AG20443 (cell line): ENCODE data around the gene DEK.

Experiments used
- DNase-seq: peaks from one replicate; pipeline ENCODE4 v3.0.0; 2012; ENCODE audit warnings: low spot score, mixed read lengths

The DEK gene

GRCh38 chr6:18265787-18266522 lies 1.6 kb upstream of the DEK start:
- no peak for DNase-seq

DNA sequence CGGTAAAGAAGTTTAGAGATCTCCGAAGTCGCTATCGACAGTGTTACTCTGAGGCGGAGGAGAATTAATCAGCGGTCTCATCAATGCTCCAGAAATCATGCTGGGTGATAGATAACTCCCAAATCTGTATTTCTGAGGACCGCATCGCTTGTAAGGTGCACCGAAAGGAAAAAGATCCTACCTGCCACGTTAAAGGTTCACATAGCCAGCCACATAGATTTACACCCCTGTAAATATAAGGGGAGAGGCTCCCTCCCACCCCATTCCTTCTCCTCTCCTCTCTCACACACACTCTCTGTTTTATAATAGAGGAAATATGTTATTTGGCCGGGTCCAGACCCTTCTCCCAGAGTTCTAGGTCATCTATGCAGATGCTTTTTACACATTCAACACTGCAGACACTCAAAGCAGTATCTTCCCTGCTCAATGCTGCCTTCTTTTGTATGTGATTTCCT lies 620 bp upstream of the DEK start:
- no peak for DNase-seq

DNA sequence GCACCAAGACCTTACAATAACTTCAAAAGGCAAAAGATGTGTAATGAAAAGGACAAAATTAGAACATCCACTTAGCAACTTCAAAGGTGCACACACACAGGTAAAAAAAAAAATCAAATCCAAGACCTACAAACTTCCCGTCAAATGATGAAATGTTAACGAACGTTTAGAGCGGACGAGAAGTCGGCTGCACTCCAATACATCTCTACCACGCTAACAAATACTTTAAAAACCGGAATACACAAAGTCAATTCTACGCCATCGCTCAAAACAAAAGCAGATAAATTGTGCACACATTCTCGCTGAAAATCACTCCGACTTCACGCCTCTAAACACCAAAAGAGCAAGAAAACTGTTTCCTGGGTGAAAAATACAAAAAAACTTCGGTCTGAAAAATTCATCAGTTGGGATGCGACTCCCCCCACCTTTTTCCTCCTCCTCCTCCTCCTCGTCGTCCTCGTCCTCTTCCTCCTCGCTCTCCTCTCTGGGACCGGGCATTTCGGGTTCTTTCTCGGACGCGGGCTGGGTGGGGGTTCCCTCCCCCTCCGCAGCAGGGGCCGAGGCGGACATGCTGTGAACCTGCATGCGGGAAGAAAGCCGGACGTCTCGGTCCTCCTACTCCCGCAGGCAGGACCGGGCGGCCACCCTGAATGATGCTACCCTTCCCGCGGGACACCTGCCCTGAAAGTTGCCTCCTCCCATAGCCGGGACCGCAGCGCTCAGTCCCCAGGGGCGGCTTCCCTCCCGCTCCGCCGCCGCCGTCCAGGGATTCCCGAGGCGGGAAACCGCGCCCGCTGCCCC lies 712 bp downstream of the DEK start:
- DNase-seq = no peak

- no peak for DNase-seq
Observed at GRCh38 chr6:18262702-18263417, 1.5 kb downstream of the DEK start.

- DNase-seq = no peak
Observed at GRCh38 chr6:18261877-18262276, 2.5 kb downstream of the DEK start.

DNA sequence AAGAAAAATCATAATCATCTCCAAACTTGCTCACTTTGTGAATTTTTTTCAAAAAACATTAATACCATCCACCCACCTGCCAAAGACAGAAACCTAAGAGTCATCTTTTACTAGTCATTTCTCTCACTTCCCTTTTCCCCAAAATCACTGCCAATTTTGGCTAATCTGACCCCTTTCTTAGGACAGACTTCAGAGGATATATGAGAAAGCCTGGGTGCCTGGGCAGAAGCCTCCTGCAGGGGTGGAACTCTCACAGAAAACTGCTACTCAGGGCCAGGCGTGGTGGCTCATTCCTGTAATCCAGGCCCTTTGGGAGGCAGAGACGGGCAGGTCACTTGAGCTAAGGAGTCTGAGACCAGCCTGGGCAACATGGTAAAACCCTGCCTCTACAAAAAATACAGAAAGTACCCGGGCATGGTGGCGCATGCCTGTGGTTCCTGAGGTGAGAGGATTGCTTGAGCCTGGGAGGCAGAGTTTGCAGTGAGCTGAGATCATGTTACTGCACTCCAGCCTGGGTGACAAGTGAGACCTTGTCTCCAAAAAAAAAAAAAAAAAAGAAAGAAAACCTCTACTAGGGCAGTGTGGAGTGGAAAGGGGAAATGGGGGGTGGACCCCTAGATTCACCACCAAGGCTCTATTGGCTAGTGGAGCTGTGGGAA lies 3.8 kb downstream of the DEK start:
- no peak for DNase-seq

DNA sequence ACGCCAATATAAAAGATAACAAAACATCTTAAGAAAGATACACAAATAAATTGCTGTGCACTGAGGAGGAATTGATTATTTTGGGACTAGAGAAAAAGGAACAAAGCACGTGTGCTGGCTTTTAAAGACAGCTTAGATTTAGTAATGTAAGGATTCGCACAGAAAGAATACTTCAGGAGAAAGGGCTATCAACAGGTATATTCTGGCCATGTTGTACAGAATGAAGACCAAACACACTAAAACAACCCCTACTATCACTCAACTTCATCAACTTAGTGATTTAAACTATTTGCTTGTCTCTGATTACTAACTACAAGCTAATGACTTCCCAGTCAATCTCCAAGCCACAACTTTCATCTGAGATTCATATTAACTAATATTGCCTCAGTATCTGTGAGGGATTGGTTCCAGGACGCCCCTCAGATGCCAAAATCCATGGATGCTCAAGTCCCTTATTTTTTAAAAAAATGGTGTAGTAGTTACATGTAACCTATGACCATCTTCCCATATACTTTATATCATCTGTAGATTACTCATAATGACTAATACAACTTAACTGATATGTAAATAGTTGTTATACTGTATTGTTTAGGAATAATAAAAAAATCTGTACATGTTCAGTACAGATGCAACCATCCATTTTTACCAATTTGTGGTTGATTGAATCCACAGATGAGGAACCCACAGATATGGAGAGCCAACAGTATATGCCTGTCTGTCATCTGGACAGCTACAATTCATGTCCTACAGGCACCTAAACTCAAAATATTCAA lies 4.5 kb downstream of the DEK start:
- DNase-seq = no peak

DNA sequence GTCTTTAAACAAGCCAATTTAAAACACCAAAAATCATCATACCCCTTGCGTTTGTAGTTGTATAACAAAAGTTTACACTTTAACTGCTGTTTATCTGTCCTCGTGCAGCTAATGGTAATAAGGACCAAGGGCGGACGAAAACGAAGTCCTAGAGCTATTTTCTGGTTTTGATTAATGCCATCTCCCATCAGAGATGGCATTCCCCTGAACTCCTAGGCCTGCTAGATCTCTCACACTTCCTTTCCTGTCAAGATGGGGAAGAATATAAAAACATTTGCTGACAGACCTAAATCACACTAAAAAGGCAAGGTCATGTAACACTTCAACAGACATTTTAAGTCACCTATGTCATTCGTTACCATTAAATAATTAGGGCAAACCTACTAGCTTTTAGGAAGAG lies 9.5 kb downstream of the DEK start:
- no peak for DNase-seq

- DNase-seq = no peak
Observed at GRCh38 chr6:18253635-18254034, 10.7 kb downstream of the DEK start.

DNA sequence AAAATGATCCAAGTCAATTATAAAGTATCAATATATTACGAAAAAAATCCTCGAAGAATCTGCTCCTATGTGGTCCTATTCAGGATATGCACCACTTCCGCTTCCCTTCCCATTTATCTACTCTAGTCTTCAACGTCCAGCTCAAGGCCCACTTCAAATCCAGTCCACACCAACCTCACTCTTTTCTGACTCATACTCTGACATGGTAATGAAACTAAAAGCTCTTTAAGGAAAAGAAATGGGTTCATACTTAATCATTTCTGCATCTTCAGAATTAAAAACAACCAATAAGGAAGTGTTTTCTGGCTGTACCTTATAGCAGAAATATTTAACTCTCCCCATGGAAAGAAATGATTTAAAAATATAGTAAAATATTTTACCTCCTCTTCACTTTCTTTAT lies 15.1 kb downstream of the DEK start:
- DNase-seq = no peak

DNA sequence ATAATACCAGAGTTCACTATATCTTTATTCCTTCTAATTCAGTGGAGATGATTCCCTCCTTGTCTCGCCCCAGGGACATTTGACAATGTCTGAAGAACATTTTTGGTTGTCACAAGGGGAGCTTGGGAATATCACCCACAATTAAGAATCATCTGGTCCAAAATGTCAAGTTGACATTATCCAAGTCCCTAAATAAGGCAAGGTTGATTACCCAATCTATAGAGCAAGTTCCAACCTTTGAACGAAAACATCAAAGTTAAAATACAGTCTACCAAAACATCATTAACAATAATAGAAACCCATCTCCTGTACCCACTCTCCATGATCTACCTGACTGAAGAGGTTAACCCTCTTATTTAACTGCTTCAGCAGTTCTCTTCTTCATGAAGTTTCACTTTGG lies 15.6 kb downstream of the DEK start:
- DNase-seq = no peak

GRCh38 chr6:18247002-18247401 lies 17.3 kb downstream of the DEK start:
- no peak for DNase-seq

- no peak for DNase-seq
Observed at GRCh38 chr6:18246205-18246604, 18.1 kb downstream of the DEK start.

- DNase-seq = no peak
Observed at GRCh38 chr6:18245642-18246041, 18.7 kb downstream of the DEK start.

DNA sequence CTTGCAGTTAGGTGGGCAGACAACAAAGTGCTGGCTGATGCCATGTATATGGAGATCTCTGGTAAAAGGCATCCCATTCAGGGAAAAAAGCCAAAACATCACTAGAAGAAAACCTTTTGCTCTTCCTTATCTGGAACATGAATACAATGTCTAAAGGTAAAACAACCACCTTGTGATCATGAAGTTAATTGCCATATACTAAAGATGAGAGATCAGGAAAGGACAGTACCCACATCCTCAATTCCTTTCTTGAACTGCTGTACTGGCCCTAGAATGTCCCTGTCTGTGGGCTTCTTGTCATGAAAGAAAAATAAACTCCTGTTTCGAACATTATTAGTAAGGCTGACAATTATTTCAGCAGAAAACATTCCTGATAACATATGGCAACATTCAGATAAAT lies 19.3 kb downstream of the DEK start:
- DNase-seq = no peak

DNA sequence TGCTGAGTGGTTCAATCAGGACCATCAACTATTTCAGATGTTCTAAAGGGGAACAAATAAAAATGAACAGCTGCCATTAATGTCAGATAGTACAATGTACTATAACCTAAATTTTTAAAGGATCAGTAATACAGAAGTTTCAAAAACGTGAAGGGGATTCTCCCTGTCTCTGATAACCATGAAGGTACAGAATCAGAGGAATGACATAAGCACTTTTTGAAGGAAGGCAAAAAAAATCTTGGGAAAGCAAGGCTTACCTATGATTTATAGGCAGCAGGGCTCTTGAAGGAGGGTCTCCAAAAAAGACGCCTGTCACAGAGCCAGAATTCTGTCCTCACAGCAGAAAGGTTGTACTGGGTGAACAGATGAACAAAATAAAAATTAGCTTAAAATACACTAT lies 20.1 kb downstream of the DEK start:
- no peak for DNase-seq

DNA sequence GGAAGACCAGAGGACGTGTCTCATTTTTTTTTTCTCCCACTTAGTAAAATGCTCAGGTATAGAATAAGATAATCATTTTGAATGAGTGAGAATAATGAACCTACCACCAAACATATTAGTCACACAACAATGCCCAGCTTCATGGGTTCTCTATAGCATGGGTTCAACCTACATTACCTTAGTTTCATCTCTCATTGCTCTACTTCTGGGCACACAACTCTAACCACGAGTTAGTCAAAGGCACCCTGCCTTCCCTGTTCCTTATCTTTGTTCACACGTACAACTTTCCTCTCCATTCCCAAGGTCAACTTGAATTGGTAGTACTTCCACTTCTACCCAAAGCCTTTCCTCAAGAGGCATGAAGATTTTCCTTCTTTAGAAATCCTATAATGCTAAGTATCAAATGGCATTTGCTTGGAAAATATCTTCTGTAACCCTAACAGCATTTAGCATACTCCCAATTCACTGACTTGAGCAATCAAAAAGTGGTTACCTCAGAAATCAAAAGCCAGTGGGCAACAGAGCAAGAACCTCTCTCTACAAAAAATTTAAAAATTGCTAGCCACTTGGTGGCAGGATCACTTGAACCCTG lies 20.9 kb downstream of the DEK start:
- no peak for DNase-seq

DNA sequence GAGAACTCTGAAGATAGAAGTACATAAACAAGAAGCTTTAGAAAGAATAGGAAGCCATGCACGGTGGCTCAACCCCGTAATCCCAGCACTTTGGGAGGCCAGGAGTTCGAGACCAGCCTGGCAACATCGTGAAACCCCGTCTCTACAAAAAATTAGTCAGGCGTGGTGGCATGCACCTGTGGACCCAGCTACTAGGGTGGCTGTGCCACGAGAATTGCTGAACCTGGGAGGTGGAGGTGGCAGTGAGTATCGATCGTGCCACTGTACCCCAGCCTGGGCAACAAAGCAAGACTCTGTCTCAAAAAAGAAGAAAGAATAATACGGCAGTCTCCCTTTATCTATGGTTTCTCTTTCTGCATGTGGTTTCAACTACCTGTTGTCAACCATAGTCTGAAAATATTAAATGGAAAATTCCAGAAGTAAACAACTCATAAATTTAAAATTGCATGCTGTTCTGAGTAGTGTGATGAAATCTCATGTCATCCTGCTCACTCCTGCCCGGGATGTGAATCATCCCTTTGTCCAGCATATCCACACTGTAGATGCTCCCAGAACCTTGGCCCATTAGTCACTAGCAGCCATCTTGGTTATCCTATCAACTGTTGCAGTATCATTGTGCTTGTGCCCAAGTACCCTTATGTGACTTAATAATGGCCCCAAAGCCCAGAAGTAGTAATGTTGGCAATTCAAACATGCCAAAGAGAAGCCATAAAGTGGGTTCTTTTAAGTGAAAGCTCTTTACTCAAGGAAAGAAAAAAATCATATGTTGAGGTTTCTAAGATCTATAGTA lies 22.1 kb downstream of the DEK start:
- DNase-seq = peak; percentile 57

DNA sequence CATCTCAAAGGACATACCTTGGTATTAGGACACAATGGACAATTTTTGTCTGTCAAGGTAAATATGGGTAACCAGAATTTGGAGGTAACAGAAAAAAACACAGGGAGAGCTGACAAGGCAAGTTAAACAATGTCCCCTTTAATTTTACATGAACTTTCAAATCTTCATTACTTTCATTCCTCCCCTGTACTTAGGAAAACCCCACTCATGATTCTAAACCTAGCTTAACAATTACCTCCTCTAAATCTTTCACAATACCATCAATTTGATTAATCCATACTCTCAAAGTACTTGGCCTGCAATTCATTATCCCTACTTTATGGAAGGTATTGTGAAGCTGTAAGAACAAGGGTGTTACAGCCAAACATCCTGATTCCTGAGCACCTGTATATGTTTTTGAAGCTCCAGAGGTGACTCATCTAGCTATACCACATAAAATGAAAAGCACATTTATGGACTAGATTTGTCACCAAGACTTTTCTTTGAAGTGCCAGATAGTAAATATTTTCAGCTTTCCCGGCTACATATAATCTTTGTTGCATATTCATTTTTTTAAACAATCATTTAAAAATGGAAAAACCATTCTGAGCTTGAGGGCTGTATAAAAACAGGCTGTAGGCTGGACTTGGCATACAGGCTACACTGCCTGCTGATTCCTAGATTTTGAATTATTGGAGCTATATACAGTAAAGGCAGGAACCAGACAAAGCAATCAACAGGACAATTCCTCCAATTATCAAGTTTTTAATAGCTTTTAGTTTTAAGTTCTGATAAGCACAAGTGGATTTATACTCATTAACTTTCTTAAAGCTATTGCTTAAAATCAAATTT lies 22.9 kb downstream of the DEK start:
- no peak for DNase-seq
